ENCODE measurements around the gene GGN. TPM values are rescaled to one million over a fixed set of nuclear protein-coding genes. Genes with fewer than 3 reads are reported as not detected.

Gene GGN
- total RNA-seq, result under 1 TPM in 1 of 4 donors, not detected in 3; 0.13 TPM

GRCh38 chr19:38387550-38388348 lies at the start of gene GGN:
GGN (minus strand) TSS chr19:38388034; CDS start chr19:38387261, 773 bp downstream.
- TF ChIP-seq POLR2A (IDR thresholded peaks at IDR 0.05), result peak in 1 of 2 donors; percentile 26
- TF ChIP-seq, protein P1, sequence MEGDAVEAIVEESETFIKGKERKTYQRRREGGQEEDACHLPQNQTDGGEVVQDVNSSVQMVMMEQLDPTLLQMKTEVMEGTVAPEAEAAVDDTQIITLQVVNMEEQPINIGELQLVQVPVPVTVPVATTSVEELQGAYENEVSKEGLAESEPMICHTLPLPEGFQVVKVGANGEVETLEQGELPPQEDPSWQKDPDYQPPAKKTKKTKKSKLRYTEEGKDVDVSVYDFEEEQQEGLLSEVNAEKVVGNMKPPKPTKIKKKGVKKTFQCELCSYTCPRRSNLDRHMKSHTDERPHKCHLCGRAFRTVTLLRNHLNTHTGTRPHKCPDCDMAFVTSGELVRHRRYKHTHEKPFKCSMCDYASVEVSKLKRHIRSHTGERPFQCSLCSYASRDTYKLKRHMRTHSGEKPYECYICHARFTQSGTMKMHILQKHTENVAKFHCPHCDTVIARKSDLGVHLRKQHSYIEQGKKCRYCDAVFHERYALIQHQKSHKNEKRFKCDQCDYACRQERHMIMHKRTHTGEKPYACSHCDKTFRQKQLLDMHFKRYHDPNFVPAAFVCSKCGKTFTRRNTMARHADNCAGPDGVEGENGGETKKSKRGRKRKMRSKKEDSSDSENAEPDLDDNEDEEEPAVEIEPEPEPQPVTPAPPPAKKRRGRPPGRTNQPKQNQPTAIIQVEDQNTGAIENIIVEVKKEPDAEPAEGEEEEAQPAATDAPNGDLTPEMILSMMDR (IDR thresholded peaks at IDR 0.05 in 4 of 5, conservative IDR thresholded peaks at IDR 0.05 in 1 of 5), result no peak
- Histone ChIP-seq H3K9me3 (no peaks in the 10 kb centered on the region), H3K27me3 (peaks cover 0 to 12% (median 5%) of the 10 kb centered on the region in 3 donors), H3K27ac (peak within 1 kb of the TSS; percentile 43 to 78 (median 71)), H3K4me3 (peak within 1 kb of the TSS; percentile 33 to 63 (median 55)), H3K36me3 (peaks cover 10 to 25% of the 10 kb centered on the region in 2 donors), H3K4me1 (peaks cover 6 to 22% of the 10 kb centered on the region in 2 donors)
- DNase-seq (peak; percentile 67 to 77), ATAC-seq (peak; percentile 61 to 62)
- intact Hi-C loops (cut with DNase I; ENCODE audit: low total_unique reads) (loop anchor here (10.0 kb wide), 1 partner anchor 327 kb away; no protein-coding TSS in a partner anchor), in situ Hi-C loops (cut with MboI; ENCODE audit: low sequenced_read_pairs in 4 of 4) (loop anchor here in 1 of 4 donors (25.0 kb wide), 1 partner anchor 450 kb away; the partner anchor contains the start of genes ECH1 and HNRNPL)

DNA sequence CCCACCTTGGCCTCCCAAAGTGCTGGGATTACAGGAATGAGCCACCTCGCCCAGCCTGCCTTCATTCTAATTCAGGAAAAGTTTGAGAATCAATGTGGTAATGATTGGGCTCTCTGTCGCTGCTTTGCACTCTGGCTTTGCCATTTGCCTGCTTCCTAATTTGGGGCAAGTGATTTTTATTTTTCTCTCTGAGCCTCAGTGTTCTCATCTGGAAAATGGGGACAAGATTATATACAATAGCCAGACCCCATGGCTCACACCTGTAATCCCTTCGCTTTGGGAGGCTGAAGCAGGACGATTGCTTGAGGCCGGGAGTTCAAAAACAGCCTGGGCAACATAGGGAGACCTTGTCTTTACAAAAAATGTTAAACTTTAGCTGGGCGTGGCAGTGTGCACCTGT lies 49.5 kb upstream of the GGN start:
- peak overlapping the region in 1 of 4 donors; percentile 91 for H3K4me3 ChIP-seq
- peak overlapping the region; percentile 98 to 100 (median 98) for H3K27ac ChIP-seq
- H3K36me3 ChIP-seq, result peaks cover 0 to 7% of the 10 kb centered on the region in 2 donors
- H3K9me3 ChIP-seq, result no peaks in the 10 kb centered on the region
- H3K27me3 ChIP-seq, result no peaks in the 10 kb centered on the region
- DNase-seq, result no peak
- peaks cover 54% of the 10 kb centered on the region in 2 donors for H3K4me1 ChIP-seq
- intact Hi-C loops (cut with DNase I; ENCODE audit: low total_unique reads) (loop anchor here (10.0 kb wide), 1 partner anchor 398 kb away; the partner anchor contains the start of gene ECH1), in situ Hi-C loops (cut with MboI; ENCODE audit: low sequenced_read_pairs in 4 of 4) (no loop called here)
- ATAC-seq, result no peak
- no peak for TF ChIP-seq POLR2A (IDR thresholded peaks at IDR 0.05)
- TF ChIP-seq, protein P1 (IDR thresholded peaks at IDR 0.05 in 4 of 5, conservative IDR thresholded peaks at IDR 0.05 in 1 of 5), result no peak

DNA sequence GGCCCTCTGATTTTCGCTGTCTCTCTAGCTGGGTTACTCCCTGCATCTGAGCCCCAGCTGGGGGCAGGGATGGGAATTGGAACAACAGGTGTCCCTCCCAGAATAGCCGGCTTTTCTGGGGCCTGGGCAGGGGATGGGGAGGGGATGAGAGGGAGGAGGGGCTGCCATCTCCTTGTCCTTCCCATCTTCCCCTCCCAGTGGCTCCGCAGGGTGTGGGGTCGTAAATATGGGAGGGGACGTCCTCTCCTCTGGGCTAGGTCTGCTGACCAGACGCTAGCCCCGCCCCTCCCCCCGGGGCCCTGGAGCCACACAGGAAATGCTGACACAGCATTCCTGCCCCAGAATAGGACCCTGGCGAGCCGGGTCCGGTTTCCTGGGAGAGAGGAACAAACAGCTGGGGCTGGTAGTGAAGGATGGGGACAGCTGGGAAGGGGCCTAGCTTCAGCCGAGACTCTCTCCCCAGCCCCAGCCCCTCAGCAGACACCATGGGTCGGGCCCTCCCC lies 46.8 kb upstream of the GGN start:
- Histone ChIP-seq H3K27ac (peak overlapping the region; percentile 98 to 100 (median 98)), H3K27me3 (no peaks in the 10 kb centered on the region), H3K9me3 (no peaks in the 10 kb centered on the region), H3K4me1 (peaks cover 52 to 59% of the 10 kb centered on the region in 2 donors), H3K4me3 (peak overlapping the region; percentile 69 to 94 (median 86)), H3K36me3 (no peaks in the 10 kb centered on the region)
- in situ Hi-C loops (cut with MboI; ENCODE audit: low sequenced_read_pairs in 4 of 4) (no loop called here), intact Hi-C loops (cut with DNase I; ENCODE audit: low total_unique reads) (loop anchor here (10.0 kb wide), 1 partner anchor 400 kb away; the partner anchor contains the start of gene ECH1)
- DNase-seq (peak; percentile 93 to 97), ATAC-seq (peak; percentile 69 to 70)
- TF ChIP-seq POLR2A (IDR thresholded peaks at IDR 0.05), result peak; percentile 84 to 91
- TF ChIP-seq, protein P1 (IDR thresholded peaks at IDR 0.05 in 4 of 5, conservative IDR thresholded peaks at IDR 0.05 in 1 of 5), result no peak

- in situ Hi-C loops (cut with MboI; ENCODE audit: low sequenced_read_pairs in 4 of 4), result no loop called here
- Histone ChIP-seq H3K9me3 (no peaks in the 10 kb centered on the region), H3K27me3 (no peaks in the 10 kb centered on the region), H3K27ac (peak within 1 kb of the TSS; percentile 98 to 100 (median 98)), H3K4me3 (peak within 1 kb of the TSS; percentile 69 to 94 (median 86)), H3K36me3 (no peaks in the 10 kb centered on the region), H3K4me1 (peaks cover 43 to 46% of the 10 kb centered on the region in 2 donors)
- ATAC-seq (peak; percentile 63 to 66), DNase-seq (peak; percentile 92 to 96)
- TF ChIP-seq, protein P1 (IDR thresholded peaks at IDR 0.05 in 4 of 5, conservative IDR thresholded peaks at IDR 0.05 in 1 of 5), result no peak
- TF ChIP-seq POLR2A (IDR thresholded peaks at IDR 0.05), result peak; percentile 67 to 73
- intact Hi-C loops (cut with DNase I; ENCODE audit: low total_unique reads), result loop anchor here (10.0 kb wide), 1 partner anchor 402 kb away; the partner anchor contains the start of gene ECH1
These were observed 45.5 kb upstream of the GGN start, which contains the start of gene RYR1 for GRCh38 chr19:38433268-38433733. RYR1 (plus strand) TSS chr19:38433691; CDS start chr19:38433830, 139 bp downstream.

Data from gastrocnemius medialis (tissue), 4 donors.